Panc1 (cell line): ENCODE results near the gene FYCO1. TPM values are rescaled to one million over a fixed set of nuclear protein-coding genes. Genes with fewer than 3 reads are reported as not detected.

Experiments
- ATAC-seq: fragments of 200-7000 bp; cut with Tn5 transposase; 2 replicates; pipeline ENCODE4 v1.9.1; 2020; ENCODE audit warnings: mild to moderate bottlenecking, moderate library complexity
- BruUV-seq: library from RNA; stranded (reverse); fragments of 400-500 nt; replicated peaks from 2 replicates; lab custom pipeline; 2021; lab: Mats Ljungman, UMichigan
- CTCF ChIA-PET: fragments of 300-600 bp; sonication (Branson Sonifier 250); formaldehyde crosslinking; loops from one replicate; lab custom pipeline; 2022; ENCODE audit warnings: antibody characterized with exemption; lab: Charles Lee
- POLR2A ChIA-PET: fragments of 300-600 bp; sonication (Branson Sonifier 250); formaldehyde crosslinking; loops from one replicate; lab custom pipeline; 2022; ENCODE audit warnings: antibody characterized with exemption; lab: Charles Lee
- DNase-seq: peaks from one replicate; pipeline ENCODE4 v3.0.0-alpha.2; 2010; ENCODE audit warnings: low read depth, low spot score
- H3K27ac ChIP-seq: 2 replicates; pipeline ENCODE4 v1.5.1; 2011; ENCODE audit warnings: mild to moderate bottlenecking, low read length, inconsistent platforms
- H3K27me3 ChIP-seq: fragments of 200-500 bp; sonication (Bioruptor generic); 2 replicates; pipeline ENCODE4 v1.6.0; 2014; ENCODE audit warnings: low read length, inconsistent platforms; ENCODE audit not compliant: control insufficient read depth, insufficient read depth
- H3K36me3 ChIP-seq: fragments of 200-500 bp; sonication (Bioruptor generic); 2 replicates; pipeline ENCODE4 v1.5.1; 2014; ENCODE audit warnings: inconsistent platforms, mild to moderate bottlenecking, low read length, moderate library complexity; ENCODE audit not compliant: control insufficient read depth, insufficient read depth
- H3K4me1 ChIP-seq: 2 replicates; pipeline ENCODE4 v1.5.1; 2011; ENCODE audit warnings: inconsistent platforms, mild to moderate bottlenecking, low read length, moderate library complexity; ENCODE audit not compliant: control insufficient read depth, insufficient read depth
- H3K4me3 ChIP-seq, 2 experiments: 2 replicates each; pipeline ENCODE4 v1.5.1; 2011 to 2012; ENCODE audit warnings: low read depth in 2 of 2, low read length in 2 of 2, mild to moderate bottlenecking in 2 of 2, inconsistent platforms in 1 of 2, moderate library complexity in 1 of 2
- H3K9me3 ChIP-seq: fragments of 200-500 bp; sonication (Bioruptor generic); 2 replicates; pipeline ENCODE4 v1.5.1; 2014; ENCODE audit warnings: low read depth, mild to moderate bottlenecking, inconsistent platforms, low read length, moderate library complexity; ENCODE audit not compliant: control insufficient read depth, insufficient read depth
- CTCF ChIP-seq: fragments of 450-650 bp; IDR thresholded peaks from 2 replicates; pipeline ENCODE4 v1.5.1; 2017; ENCODE audit warnings: mild to moderate bottlenecking
- POLR2AphosphoS5 ChIP-seq: IDR thresholded peaks from 2 replicates; pipeline ENCODE4 v1.6.1; 2012; ENCODE audit warnings: mild to moderate bottlenecking, low read depth, low read length, moderate library complexity
- REST ChIP-seq, 2 experiments: IDR thresholded peaks; 2 replicates each; pipeline ENCODE4 v1.6.1; 2011 to 2012; ENCODE audit warnings: low read depth in 2 of 2, control low read depth in 1 of 2, low read length in 1 of 2, mild to moderate bottlenecking in 1 of 2, moderate library complexity in 1 of 2; ENCODE audit not compliant: insufficient read depth in 1 of 2
- SIN3A ChIP-seq: IDR thresholded peaks from 2 replicates; pipeline ENCODE4 v1.6.1; 2012; ENCODE audit warnings: low read depth, mild to moderate bottlenecking, low read length, moderate library complexity, borderline replicate concordance; ENCODE audit not compliant: insufficient read depth
- TCF7L2 ChIP-seq: IDR thresholded peaks from 2 replicates; pipeline ENCODE4 v1.6.1; 2011; ENCODE audit warnings: mild to moderate bottlenecking, low read depth, low read length, inconsistent platforms
- in situ Hi-C: cut with HindIII; loops from 2 replicates; pipeline ENCODE4 v1.10.0; 2016; ENCODE audit warnings: low sequenced_read_pairs, low pct_unique_long_range_greater_than_20kb
- intact Hi-C: fragments of 100-400 bp; cut with micrococcal nuclease; formaldehyde crosslinking; loops from one replicate; pipeline ENCODE4 v1.10.0; 2022; ENCODE audit not compliant: unreplicated experiment
- total RNA-seq: library from RNA; stranded (reverse); gene quantifications from one replicate; pipeline ENCODE4 v1.2.1, GENCODE V29; 2021; ENCODE audit not compliant: unreplicated experiment

Gene FYCO1
- total RNA-seq, 1 experiment from 2014 or later: 8.7 TPM

- no peak overlapping the region for H3K27ac ChIP-seq
- no peak overlapping the region for H3K4me3 ChIP-seq
- no peak for ATAC-seq
- in situ Hi-C loops (no loop called here), intact Hi-C loops (no loop called here)
- H3K9me3 ChIP-seq: no peaks in the 10 kb centered on the region
- POLR2A ChIA-PET: no interaction called here
- H3K27me3 ChIP-seq: peaks cover 2% of the 10 kb centered on the region
- DNase-seq: no peak
- CTCF ChIA-PET: no interaction called here
- TF ChIP-seq TCF7L2: no peak
- no peak for TF ChIP-seq SIN3A
- TF ChIP-seq CTCF: no peak
- TF ChIP-seq POLR2AphosphoS5: no peak
- TF ChIP-seq REST (IDR thresholded peaks at IDR 0.05; ENCODE audit: insufficient read depth in 1 of 2, low read depth in 2 of 2, low read length in 1 of 2): no peak
- H3K4me1 ChIP-seq: no peaks in the 10 kb centered on the region
- no TSS peak for BruUV-seq
- H3K36me3 ChIP-seq: no peaks in the 10 kb centered on the region
These were observed 108.3 kb downstream of the FYCO1 start for GRCh38 chr3:45887285-45887684.

GRCh38 chr3:45885979-45886705, 109.5 kb downstream of the FYCO1 start, which contains the start of gene CCR9:
CCR9 (plus strand) TSS chr3:45886543; CDS start chr3:45894934, 8,391 bp downstream.
- H3K4me3 ChIP-seq: no peak within 1 kb of the TSS
- ATAC-seq (no peak), DNase-seq (no peak)
- TF ChIP-seq POLR2AphosphoS5: no peak
- no peak for TF ChIP-seq CTCF
- no peak for TF ChIP-seq SIN3A
- no peak for TF ChIP-seq TCF7L2
- no peak for TF ChIP-seq REST (IDR thresholded peaks at IDR 0.05; ENCODE audit: insufficient read depth in 1 of 2, low read depth in 2 of 2, low read length in 1 of 2)
- no peaks in the 10 kb centered on the region for H3K36me3 ChIP-seq
- intact Hi-C loops: no loop called here
- no peaks in the 10 kb centered on the region for H3K9me3 ChIP-seq
- ChIA-PET POLR2A (no interaction called here), CTCF (no interaction called here)
- H3K27me3 ChIP-seq: peaks cover 2% of the 10 kb centered on the region
- no peaks in the 10 kb centered on the region for H3K4me1 ChIP-seq
- in situ Hi-C loops: no loop called here
- no peak within 1 kb of the TSS for H3K27ac ChIP-seq
- no TSS peak for BruUV-seq
